DMS114 treated with DMSO at 0.1 percent for 48 hours (cell line): ENCODE results near the gene STAG2.
"Not testable (repeated sequence)": the region's sequence is repeated elsewhere in the genome, so short reads cannot be mapped to it uniquely, and the experiment has no call there.

Experiments
- DNase-seq: peaks from one replicate; lab custom pipeline; 2025; ENCODE audit not compliant: unreplicated experiment; lab: John Stamatoyannopoulos, UW

The STAG2 gene

GRCh38 chrX:124030520-124030919 lies 69.0 kb downstream of the STAG2 start:
- DNase-seq = peak; percentile 77

- no peak for DNase-seq
Measured at GRCh38 chrX:124033821-124034220, 72.3 kb downstream of the STAG2 start.

DNA sequence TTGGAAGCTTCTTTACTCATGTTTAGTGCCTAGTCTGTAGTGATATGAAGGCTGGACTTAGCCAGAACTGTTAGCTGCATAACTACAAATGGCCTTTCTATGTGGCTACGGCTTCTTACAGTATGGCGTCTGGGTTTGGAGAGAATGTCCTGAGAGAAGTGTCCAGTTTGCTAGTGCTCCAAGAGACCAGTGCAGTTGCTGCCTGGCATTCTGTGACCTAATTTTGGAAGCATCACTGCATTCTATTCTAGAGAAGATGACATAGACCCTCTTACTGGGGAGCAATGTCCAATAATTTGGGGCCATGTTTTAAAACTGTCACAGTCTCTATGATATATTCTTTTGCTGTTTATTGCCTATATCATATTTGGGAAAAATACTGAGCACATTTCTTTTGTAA lies 74.2 kb downstream of the STAG2 start:
- DNase-seq = no peak

DNA sequence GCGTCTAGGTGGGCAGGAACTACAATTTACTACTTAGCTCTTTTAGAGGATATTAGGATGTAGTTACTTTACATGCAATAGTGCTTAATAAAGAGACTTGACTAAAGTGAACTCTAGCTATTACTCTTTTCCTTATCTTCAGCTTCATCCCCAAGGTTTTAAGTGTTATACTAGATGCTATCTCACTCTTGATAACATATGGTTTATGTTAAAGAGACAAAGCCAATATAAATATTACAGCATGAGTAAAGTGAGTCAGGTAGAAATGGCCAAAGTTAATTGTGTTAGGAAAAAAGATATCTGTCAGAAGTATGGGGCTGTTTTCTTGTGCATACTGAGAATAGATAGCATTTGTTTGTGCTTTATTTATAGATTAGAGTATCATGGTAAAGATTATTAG lies 80.5 kb downstream of the STAG2 start:
- DNase-seq = no peak

DNA sequence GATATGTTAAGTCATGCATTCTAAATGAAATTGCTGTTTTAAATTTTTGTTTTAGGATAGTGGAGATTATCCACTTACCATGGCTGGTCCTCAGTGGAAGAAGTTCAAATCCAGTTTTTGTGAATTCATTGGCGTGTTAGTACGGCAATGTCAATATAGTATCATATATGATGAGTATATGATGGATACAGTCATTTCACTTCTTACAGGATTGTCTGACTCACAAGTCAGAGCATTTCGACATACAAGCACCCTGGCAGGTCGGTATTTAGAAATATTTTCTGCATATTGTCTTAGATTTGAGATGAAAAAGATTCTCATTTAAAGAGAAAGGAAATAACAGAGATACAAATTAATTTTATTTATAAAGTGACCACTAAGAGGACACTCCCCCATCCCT lies 83.6 kb downstream of the STAG2 start:
- no peak for DNase-seq

DNA sequence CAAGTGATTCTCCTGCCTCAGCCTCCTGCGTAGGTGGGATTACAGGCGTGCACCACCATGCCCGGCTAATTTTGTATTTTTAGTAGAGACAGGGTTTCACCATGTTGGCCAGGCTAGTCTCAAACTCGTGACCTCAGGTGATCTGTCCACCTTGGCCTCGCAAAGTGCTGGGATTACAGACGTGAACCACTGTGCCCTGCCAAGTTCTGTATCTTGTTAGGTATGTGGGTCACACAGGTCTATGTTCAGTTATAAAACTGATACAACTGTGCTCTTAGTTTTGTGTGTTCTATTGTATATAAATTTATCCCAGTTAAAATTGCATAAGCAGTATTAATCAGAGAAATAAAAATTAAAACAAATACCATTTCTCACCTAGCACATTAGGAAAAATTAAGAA lies 122.9 kb downstream of the STAG2 start:
- not testable (repeated sequence) for DNase-seq

GRCh38 chrX:124085063-124085462 lies 123.6 kb downstream of the STAG2 start:
- DNase-seq = no peak

DNA sequence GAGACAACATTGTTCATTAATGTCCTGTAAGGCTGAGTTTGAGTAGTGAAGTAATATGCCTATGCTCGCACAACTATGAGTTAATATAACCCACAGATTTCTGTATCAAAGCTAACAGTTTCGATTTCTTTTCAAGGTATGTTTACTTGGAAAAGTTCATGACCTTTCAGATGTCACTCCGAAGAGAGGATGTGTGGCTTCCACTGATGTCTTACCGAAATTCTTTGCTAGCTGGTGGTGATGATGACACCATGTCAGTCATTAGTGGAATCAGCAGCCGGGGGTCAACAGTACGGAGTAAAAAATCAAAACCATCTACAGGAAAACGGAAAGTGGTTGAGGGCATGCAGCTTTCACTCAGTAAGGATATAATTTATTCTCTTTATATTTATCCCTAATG lies 124.9 kb downstream of the STAG2 start:
- DNase-seq = no peak

DNA sequence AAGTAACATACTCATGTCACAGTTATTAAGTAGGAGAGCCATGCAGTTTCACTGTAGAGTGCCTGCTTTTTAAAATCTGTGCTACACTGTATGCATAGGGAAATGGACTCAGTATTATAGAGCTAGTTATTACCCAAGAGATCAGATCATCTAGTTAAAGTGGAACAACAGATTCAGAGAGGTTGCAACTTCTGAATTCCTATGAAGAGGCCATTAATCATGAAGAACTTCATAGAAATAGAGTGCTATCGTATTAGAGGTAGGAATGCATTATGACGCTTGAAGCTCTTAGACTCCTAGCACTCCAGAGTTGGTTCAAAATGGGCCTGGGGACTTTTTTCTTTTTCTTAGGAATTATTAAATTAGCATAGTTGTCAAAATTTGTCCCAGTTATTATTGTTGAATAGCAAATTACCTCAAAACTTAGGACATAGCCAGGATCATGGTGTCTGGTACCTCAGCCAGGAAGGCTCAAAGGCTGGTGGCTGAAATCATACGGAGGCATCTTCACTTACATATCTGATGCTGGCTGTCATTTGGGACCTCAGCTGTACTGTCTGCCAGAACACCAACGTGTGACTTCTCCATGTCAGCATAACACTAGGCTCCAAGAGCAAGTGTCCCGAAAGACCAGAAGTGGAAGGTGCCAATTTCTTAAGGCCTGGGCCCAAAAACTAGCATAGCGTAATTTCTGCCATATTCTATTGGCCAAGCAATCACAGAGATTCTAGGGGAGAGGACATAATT lies 125.7 kb downstream of the STAG2 start:
- no peak for DNase-seq

DNA sequence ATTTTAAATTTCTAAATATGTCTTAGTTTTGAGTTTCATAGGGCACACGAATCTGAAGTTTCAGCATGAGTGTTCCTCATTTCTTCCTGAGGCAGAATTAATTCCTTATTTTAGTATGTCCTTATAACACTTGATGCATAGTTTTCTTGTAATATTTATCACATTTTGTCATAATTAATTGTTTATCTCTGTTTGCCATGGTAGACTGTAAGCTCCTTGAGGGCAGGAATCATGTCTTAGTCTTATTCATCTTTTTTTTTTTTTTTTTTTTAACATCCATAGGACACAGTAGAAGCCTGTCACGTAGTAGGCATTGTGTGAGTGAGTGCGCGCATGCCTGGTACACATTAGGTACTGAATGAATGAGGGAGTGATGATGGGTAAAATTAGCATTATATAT lies 131.7 kb downstream of the STAG2 start:
- DNase-seq = no peak

- no peak for DNase-seq
Measured at GRCh38 chrX:124097116-124097515, 135.6 kb downstream of the STAG2 start.

DNA sequence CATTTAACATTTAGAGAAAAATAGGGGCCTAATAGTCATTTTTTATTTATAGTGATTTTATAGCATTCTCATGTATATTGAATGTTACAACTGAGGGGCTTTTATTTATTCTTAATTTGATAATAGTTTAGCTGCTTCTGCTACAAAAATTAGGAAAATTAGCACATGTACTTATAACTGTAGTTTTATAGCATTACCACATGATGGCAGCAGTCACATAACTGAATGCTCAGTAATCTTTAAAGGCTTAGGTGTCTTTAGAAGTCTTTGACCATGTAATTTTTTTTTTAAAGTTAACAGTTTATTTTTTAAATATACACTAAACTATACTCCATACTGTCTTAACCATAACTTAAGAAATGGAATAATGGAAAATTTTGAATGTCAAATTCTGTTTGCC lies 136.6 kb downstream of the STAG2 start:
- peak; percentile 14 for DNase-seq

DNA sequence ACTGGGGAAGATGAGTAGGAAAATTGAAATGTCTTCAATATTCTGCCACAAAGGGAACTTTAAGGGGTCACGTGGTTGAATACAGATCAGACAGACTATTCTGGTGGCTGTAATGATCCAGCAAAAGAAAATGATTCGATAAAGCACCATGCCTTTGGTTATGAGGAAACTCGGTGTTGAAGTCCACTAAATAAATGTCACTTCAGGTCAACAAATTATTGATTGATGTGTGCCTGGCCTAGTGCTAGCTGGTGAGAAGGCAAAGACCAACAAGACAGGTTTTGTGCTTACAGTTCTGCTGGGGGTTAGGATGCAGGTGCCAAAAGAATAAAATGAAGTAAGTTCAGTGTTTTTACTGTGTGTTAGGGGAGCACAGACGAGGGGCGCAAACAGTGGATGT lies 142.5 kb downstream of the STAG2 start:
- no peak for DNase-seq

- not testable (repeated sequence) for DNase-seq
Measured at GRCh38 chrX:124104512-124104911, 143.0 kb downstream of the STAG2 start.

- DNase-seq = no peak
Measured at GRCh38 chrX:124113621-124114600, 152.4 kb downstream of the STAG2 start.

DNA sequence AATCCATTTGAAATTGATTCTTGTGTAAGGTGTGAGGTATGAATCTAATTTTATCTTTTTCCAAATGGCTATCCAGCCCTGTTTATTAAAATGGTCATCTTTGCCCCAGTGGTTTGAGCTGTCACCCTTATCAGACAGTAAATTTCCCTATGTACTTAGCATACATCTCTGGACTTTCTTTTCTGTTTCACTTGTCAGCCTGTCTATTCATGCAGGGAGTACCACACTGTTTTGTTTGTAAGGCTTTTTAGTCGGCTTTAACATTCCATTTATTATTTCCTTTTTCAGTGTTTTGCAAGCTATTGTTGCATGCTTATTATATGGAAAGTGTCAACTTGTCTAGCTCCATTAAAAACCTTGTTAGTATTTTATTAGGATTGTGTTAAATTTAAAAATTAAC lies 155.8 kb downstream of the STAG2 start:
- DNase-seq = no peak

- DNase-seq = no peak
Measured at GRCh38 chrX:124125471-124125870, 164.0 kb downstream of the STAG2 start.

DNA sequence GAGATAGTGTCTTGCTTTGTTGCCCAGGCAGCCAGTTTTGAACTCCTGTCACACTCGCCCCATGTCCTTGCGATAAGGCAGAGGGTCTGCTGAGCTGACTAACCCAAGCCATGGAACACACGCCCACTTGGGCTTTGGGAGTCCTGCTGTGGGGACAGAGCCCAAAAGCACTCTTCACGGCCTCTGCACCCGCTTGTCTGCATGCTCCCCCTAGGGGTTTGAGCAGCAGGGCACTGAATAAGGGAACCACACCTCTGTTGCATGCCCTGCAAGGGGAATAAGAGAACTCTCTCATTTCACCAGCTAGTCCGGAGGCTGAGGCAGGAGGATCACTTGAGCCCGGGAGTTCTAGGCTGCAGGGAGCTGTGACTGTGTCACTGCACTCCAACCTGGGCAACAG lies 166.0 kb downstream of the STAG2 start:
- DNase-seq = no peak

GRCh38 chrX:124132437-124132836 lies 170.9 kb downstream of the STAG2 start:
- not testable (repeated sequence) for DNase-seq

GRCh38 chrX:124145749-124146148 lies 184.2 kb downstream of the STAG2 start:
- no peak for DNase-seq

- no peak for DNase-seq
Measured at GRCh38 chrX:124151195-124151594, 189.7 kb downstream of the STAG2 start.
